ENCODE data around the gene KCTD16.

KCTD16 gene

GRCh38 chr5:144416196-144416595, 245.5 kb downstream of the KCTD16 start:
- no peak for DNase-seq

DNA sequence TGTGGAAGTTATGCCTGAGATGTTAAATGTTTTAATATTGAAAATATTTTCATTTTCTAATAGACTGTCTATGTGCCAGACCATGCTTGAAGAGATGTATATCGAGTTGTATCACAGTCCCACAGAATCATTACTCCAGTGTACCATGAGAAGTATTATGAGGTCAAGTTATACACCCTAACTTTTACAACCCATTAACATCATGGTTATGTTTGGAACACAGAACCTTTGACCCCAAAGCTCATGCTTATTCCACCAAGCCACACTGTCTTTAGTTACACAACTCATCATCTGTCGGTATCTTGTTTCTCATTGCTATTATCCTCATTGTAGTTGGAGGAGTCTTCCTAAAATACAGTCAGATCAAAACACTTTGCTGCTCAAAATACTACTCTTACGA, 248.0 kb downstream of the KCTD16 start:
- DNase-seq = no peak

DNA sequence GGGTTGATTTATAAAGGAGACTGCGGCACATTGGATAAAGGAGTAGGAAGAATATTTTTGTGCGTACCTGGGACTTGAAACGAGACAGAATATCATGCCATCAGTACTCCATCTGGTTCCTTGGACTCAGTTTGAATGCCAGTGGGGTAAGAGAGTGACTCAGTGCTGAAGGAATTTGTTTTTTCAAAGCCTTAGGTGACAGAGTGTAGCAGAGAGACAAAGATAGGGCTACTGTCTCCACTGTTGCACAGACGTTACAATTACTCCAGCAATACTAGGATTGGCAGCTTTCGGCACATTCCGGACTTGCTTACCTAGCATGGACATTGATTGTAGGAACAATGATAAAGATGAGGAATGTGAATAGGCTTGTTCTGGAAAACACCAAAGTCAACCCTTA, 250.7 kb downstream of the KCTD16 start:
- no peak for DNase-seq

GRCh38 chr5:144422018-144422727, 251.5 kb downstream of the KCTD16 start:
- no peak for DNase-seq

- no peak for DNase-seq
Measured at GRCh38 chr5:144427866-144428265, 257.2 kb downstream of the KCTD16 start.

DNA sequence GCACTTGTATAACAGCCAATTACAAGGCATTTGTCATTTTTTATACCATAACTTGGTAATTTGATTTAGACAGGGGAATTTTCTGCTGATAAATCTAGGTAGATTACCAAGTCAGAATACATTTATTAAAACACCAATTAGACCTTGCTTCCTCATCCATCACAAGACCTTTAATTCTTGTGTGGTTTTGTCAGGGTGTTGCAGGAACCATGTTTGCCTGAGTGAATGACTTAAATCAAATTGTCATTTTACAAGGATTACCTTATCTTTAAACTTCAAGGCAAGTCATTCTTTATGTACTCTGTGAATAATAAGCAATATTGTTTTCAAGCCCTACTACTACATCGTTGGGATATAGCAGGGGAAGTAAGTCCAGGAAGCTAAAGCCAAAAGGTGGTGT, 257.7 kb downstream of the KCTD16 start:
- DNase-seq = no peak

GRCh38 chr5:144429405-144429804, 258.7 kb downstream of the KCTD16 start:
- DNase-seq = no peak

- no peak for DNase-seq
Measured at GRCh38 chr5:144429905-144430304, 259.2 kb downstream of the KCTD16 start.

DNA sequence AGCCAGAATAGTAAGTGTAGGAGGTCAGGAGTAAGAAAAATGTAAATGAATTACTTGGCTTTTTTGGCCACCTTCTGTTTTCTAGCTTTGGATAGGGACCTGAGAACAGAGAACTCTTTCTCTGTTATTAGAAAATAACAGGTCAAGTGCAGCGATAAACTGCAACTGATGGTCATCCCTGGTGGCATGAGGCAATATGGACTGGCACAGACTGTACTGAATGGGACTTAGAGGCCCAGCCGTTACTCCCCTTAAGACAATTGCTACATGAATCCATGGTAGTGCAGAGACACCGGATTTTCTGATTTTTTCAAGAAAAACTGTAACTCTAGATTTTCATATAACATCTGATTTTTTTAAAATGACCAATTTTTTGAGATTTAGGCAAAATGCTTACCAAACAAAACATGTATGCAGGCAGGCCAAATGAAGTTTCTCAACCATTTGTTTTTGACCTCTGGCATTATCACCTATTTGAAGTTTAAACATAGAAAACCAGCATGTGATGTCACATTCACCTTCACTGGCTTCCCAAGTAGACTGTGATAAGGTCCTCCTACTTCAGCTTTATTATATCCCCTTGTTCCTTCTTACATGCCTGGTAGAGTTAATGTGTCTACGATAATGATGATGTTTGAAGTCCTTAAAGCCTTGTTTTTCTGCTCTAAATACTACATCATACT, 262.6 kb downstream of the KCTD16 start:
- DNase-seq = no peak

GRCh38 chr5:144433893-144434292, 263.2 kb downstream of the KCTD16 start:
- no peak for DNase-seq

DNA sequence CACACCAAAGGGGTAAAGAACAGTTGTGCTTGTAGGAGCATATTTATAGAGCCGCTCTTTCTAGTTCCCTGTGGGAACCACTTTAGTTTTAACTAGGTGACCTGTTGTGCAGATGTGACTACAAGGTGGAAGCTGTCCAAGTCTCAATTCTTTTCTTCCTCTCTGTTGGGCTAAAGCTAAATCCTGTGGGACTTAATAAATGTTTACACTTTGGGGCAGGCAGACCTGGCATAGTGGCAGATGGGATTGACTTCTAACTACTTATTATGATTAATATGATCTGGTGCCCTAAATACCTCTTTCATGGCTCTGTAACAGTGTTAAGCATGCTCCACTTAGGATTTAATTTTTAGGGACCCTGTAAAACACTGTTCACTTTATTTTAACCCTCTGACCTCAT, 265.3 kb downstream of the KCTD16 start:
- DNase-seq = no peak

DNA sequence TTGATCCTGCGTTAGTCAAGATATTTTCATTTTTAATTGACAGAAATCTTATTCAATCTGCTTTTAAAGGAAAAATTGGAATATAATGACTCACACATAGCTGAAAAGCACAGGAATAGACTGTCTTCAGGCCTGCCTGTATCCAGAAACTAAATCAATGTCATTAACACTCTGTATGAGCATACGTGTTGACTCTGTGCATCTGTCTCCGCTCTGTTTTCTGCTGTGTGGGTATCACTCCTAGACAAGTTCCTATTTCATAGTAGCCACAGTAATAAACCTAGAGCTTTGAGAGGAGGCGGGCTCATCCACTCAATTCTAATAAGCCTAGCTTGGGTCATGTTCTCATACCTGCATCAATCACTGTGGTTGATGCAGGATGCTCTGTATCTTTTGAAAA, 267.6 kb downstream of the KCTD16 start:
- DNase-seq = no peak

- no peak for DNase-seq
Measured at GRCh38 chr5:144448457-144448856, 277.8 kb downstream of the KCTD16 start.

DNA sequence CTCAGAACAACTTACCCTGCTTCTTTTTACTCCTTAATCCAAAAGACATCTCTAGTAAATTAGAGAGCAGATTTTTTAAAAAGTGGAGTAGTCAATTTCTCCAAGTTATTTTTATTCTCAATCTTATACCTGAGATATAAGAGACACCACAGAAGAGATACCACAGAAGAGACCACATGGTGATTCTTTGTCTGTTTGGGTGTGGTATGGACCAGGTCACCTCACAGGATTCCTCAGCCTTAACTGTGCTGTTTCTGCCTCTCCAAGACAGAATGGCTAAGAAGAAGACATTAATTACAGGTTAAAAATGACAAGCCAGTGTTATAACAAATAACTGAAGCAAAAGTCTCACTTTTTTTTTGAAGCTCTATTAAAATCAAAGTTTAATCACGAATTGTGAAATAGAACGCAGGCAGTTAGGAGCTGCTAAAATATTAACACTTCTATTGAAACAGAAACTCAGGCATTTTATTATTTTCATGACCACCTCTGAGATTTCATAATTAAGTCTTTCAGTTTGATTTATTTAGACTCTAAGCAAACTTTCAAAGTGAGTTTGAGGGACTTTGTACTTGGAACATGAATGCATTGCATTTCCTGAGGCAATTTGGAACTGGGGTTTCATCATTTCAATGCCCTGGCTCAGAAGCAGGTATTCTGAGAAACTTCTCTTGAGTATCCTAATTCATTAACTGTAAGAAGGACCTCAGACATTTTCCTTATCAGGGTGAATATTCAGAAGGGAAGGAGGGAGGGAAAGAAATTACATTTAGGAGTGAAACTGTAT, 280.7 kb downstream of the KCTD16 start:
- DNase-seq = no peak

DNA sequence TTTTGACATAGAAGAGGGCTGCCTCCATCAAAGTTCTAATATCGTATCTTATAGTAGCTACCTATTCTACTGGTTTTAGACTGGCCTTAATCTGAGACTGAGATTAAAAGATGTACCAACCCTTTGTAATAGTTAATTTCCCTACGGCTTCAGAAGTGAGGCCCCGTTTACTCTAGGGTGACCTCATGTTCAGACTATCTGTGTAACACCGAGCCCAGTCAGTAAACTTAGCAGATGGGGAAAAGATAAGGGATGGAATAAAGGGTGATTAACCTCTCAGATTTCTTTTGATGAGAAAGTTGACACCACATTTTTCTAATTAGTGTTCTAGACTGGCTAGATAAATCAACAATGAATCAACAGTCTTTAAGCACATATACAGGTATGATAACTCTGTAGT, 283.1 kb downstream of the KCTD16 start:
- peak; percentile 21 for DNase-seq

- DNase-seq = no peak
Measured at GRCh38 chr5:144457160-144457559, 286.5 kb downstream of the KCTD16 start.

DNA sequence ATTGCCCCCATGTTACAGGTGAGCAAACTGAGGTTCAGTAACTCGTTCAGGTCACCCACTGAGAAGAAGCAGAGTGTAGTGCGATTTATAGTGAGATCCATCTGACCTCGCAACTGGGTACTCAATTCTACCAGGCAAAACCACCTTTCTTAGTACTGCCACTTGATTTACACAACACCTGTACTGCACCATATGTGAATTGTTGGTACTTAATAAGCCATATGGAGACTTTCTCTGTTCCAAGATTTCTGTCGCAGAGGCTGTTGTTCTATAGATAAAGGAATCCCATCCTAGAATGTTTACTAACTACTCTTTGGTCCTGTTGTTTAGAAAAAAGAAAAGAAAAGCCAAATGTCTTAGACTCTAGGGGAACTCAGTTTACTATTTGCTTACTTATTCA, 287.5 kb downstream of the KCTD16 start:
- DNase-seq = no peak

GRCh38 chr5:144460600-144460999, 289.9 kb downstream of the KCTD16 start:
- peak; percentile 61 for DNase-seq

- DNase-seq = no peak
Measured at GRCh38 chr5:144462577-144462976, 291.9 kb downstream of the KCTD16 start.

GRCh38 chr5:144463481-144464223, 293.0 kb downstream of the KCTD16 start:
- DNase-seq = peak; percentile 24

- DNase-seq = peak; percentile 86
Measured at GRCh38 chr5:144464306-144464705, 293.6 kb downstream of the KCTD16 start.

DNA sequence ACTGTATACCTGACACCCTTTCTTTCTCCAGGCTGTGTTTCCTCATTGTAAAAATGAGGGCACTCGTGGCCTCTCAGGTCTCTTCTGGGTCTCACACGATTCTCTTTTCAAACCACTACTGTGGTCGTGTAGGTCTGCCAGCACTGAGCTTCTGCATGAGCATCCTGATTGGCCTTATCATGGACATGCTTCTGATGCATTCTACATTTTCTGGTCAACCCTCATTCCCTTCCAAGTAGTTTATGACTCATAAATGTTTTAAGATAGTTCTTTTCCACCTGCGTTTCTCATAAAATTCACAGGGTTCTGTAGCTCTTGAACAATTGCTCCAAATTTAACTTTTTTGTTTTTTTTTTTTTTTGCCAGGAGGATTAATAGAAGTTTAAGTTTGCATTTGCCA, 294.8 kb downstream of the KCTD16 start:
- peak; percentile 67 for DNase-seq

GRCh38 chr5:144467792-144468191, 297.1 kb downstream of the KCTD16 start:
- DNase-seq = peak; percentile 80
